SK-N-SH (cell line): Measurements from ENCODE around the gene SLC22A7. TPM values are rescaled to one million over a fixed set of nuclear protein-coding genes. Genes with fewer than 3 reads are reported as not detected.

ENCODE experiments used
- CTCF ChIA-PET: fragments of 300-600, 350-600 bp; formaldehyde crosslinking; extraction: SDS; loops from one replicate; lab custom pipeline; 2021; lab: Yijun Ruan, JAX
- POLR2A ChIA-PET: fragments of 350-600 bp; sonication (Branson Sonifier 250); formaldehyde crosslinking; extraction: SDS; loops from one replicate; lab custom pipeline; 2020; ENCODE audit warnings: antibody characterized with exemption, inconsistent platforms; lab: Yijun Ruan, JAX
- DNase-seq: peaks from one replicate; pipeline ENCODE4 v3.0.0; 2012
- H2AFZ ChIP-seq: fragments of 200-600 bp; sonication (generic); 2 replicates; pipeline ENCODE4 v1.8.1; 2016; ENCODE audit warnings: antibody characterized with exemption, mild to moderate bottlenecking, low read depth
- H3F3A ChIP-seq: fragments of 200-600 bp; sonication (generic); replicated peaks from 2 replicates; pipeline ENCODE3; 2016; ENCODE audit warnings: antibody characterized with exemption, mild to moderate bottlenecking; ENCODE audit not compliant: insufficient read depth
- H3K27ac ChIP-seq, 2 experiments: fragments of 200-500 bp in 1 of 2; fragments of 200-600 bp in 1 of 2; sonication (Bioruptor generic) in 1 of 2; sonication (generic), shearing (Covaris generic) in 1 of 2; 2 replicates each; pipeline versions ENCODE4 v1.5.1 to v1.6.1; 2014 to 2016; ENCODE audit warnings: low read depth in 2 of 2, inconsistent platforms in 1 of 2, low read length in 1 of 2, mild to moderate bottlenecking in 1 of 2, mixed read lengths in 1 of 2
- H3K27me3 ChIP-seq: fragments of 200-600 bp; sonication (generic), shearing (Covaris generic); 2 replicates; pipeline ENCODE4 v1.6.1; 2016; ENCODE audit warnings: mixed run types; ENCODE audit not compliant: insufficient read depth
- H3K36me3 ChIP-seq, 2 experiments: fragments of 200-500 bp in 1 of 2; fragments of 200-600 bp in 1 of 2; sonication (Bioruptor generic) in 1 of 2; sonication (generic) in 1 of 2; replicated peaks in 1 of 2; 2 replicates each; pipeline versions ENCODE3 to v1.5.1; 2014 to 2016; ENCODE audit warnings: low read length in 1 of 2, mild to moderate bottlenecking in 1 of 2; ENCODE audit not compliant: insufficient read depth in 2 of 2, control insufficient read depth in 1 of 2
- H3K4me1 ChIP-seq, 2 experiments: fragments of 200-500 bp in 1 of 2; fragments of 200-600 bp in 1 of 2; sonication (Bioruptor generic) in 1 of 2; sonication (generic), shearing (Covaris generic) in 1 of 2; 2 replicates each; pipeline versions ENCODE4 v1.5.1 to v1.6.1; 2014 to 2016; ENCODE audit warnings: low read depth in 1 of 2, low read length in 1 of 2, mixed run types in 1 of 2; ENCODE audit not compliant: insufficient read depth in 2 of 2, control insufficient read depth in 1 of 2
- H3K4me2 ChIP-seq: fragments of 200-600 bp; sonication (generic), shearing (Covaris generic); 2 replicates; pipeline ENCODE4 v1.6.1; 2017; ENCODE audit warnings: mixed run types
- H3K4me3 ChIP-seq, 2 experiments: fragments of 200-500 bp in 1 of 2; fragments of 200-600 bp in 1 of 2; sonication (Bioruptor generic) in 1 of 2; sonication (generic), shearing (Covaris generic) in 1 of 2; 2 replicates each; pipeline versions ENCODE4 v1.5.1 to v1.8.1; 2014 to 2016; ENCODE audit warnings: low read depth in 2 of 2, inconsistent platforms in 1 of 2, low read length in 1 of 2, mild to moderate bottlenecking in 1 of 2, mixed read lengths in 1 of 2, moderate library complexity in 1 of 2
- H3K79me2 ChIP-seq: fragments of 200-600 bp; sonication (generic); 2 replicates; pipeline ENCODE4 v1.8.1; 2017; ENCODE audit warnings: mild to moderate bottlenecking; ENCODE audit not compliant: insufficient read depth
- H3K9ac ChIP-seq: fragments of 200-600 bp; sonication (generic); 2 replicates; pipeline ENCODE4 v1.6.1; 2017; ENCODE audit warnings: mixed run types
- H3K9me2 ChIP-seq: fragments of 200-600 bp; sonication (generic); 2 replicates; pipeline ENCODE4 v1.6.1; 2017; ENCODE audit warnings: mixed run types
- H3K9me3 ChIP-seq: fragments of 200-600 bp; sonication (generic); 2 replicates; pipeline ENCODE4 v1.6.1; 2017; ENCODE audit warnings: mixed run types, mild to moderate bottlenecking, moderate library complexity
- H4K20me1 ChIP-seq: fragments of 200-600 bp; sonication (generic); 2 replicates; pipeline ENCODE4 v1.6.1; 2017; ENCODE audit warnings: mild to moderate bottlenecking, mixed run types; ENCODE audit not compliant: insufficient read depth
- CHD2 ChIP-seq: fragments of 150-350 bp; IDR thresholded peaks from 2 replicates; pipeline ENCODE4 v1.6.1; 2018; ENCODE audit warnings: low read length; ENCODE audit not compliant: partially characterized antibody
- ELF1 ChIP-seq: IDR thresholded peaks from 2 replicates; pipeline ENCODE4 v1.4.0; 2012
- EP300 ChIP-seq, 2 experiments: IDR thresholded peaks; 2 replicates each; pipeline versions ENCODE4 v1.4.0 to v1.6.1; 2012; ENCODE audit warnings: borderline replicate concordance in 1 of 2, low read depth in 1 of 2, low read length in 1 of 2
- EZH2phosphoT487 ChIP-seq: fragments of 200-600 bp; sonication (generic); IDR thresholded peaks from 2 replicates; pipeline ENCODE4 v1.6.1; 2017; ENCODE audit warnings: low read depth, mixed run types, mild to moderate bottlenecking, antibody characterized with exemption, moderate library complexity, borderline replicate concordance
- FOXM1 ChIP-seq: IDR thresholded peaks from 2 replicates; pipeline ENCODE4 v1.4.0; 2012; ENCODE audit warnings: low read depth, mild to moderate bottlenecking
- GABPA ChIP-seq: IDR thresholded peaks from 2 replicates; pipeline ENCODE4 v1.4.0; 2012; ENCODE audit warnings: low read depth, mild to moderate bottlenecking
- GATA2 ChIP-seq: sonication (generic); formaldehyde crosslinking; IDR thresholded peaks from 2 replicates; pipeline ENCODE4 v1.5.0; 2020; ENCODE audit warnings: mild to moderate bottlenecking, missing genetic modification reagents
- JUND ChIP-seq: IDR thresholded peaks from 2 replicates; pipeline ENCODE4 v1.4.0; 2012
- MEF2A ChIP-seq: IDR thresholded peaks from 2 replicates; pipeline ENCODE4 v1.4.0; 2012; ENCODE audit warnings: low read depth, borderline replicate concordance
- MXI1 ChIP-seq: IDR thresholded peaks from 2 replicates; pipeline ENCODE4 v1.6.1; 2012; ENCODE audit warnings: mild to moderate bottlenecking, low read depth, low read length, improper control_type of control experiment
- RCOR1 ChIP-seq: fragments of 150-350 bp; IDR thresholded peaks from 2 replicates; pipeline ENCODE4 v1.6.1; 2017; ENCODE audit warnings: antibody characterized with exemption, low read length
- RXRA ChIP-seq: IDR thresholded peaks from 2 replicates; pipeline ENCODE4 v1.4.0; 2012; ENCODE audit warnings: low read depth, mild to moderate bottlenecking, borderline replicate concordance
- SIN3A ChIP-seq: IDR thresholded peaks from 2 replicates; pipeline ENCODE4 v1.6.1; 2012; ENCODE audit warnings: low read depth, mild to moderate bottlenecking, low read length, moderate library complexity, borderline replicate concordance
- SMC3 ChIP-seq: IDR thresholded peaks from 2 replicates; pipeline ENCODE4 v1.6.1; 2012; ENCODE audit warnings: low read depth, low read length, improper control_type of control experiment
- TAF1 ChIP-seq: IDR thresholded peaks from 2 replicates; pipeline ENCODE4 v1.6.1; 2012; ENCODE audit warnings: low read depth, mild to moderate bottlenecking, low read length, moderate library complexity, borderline replicate concordance
- YY1 ChIP-seq: IDR thresholded peaks from 2 replicates; pipeline ENCODE4 v1.4.0; 2012; ENCODE audit warnings: low read depth, mild to moderate bottlenecking
- WGBS: methylation state at CpG from one replicate; pipeline ENCODE4 v1.1.6; 2017; ENCODE audit warnings: low lambda C conversion rate; 5-methylcytosine and 5-hydroxymethylcytosine counted together
- polyA plus RNA-seq, 3 experiments: library from polyadenylated mRNA; depleted of rRNA; stranded (reverse); fragments of >200 nt; gene quantifications; 2 replicates each; pipeline ENCODE4 v1.2.3, GENCODE V29; 2012
- TF ChIP-seq, protein P1 (sequence below): fragments of 200-600 bp; sonication (generic); IDR thresholded peaks from 2 replicates; pipeline ENCODE4 v1.6.1; 2017; ENCODE audit warnings: antibody characterized with exemption, mild to moderate bottlenecking, moderate library complexity
- TF ChIP-seq, protein P2 (sequence below): IDR thresholded peaks from 2 replicates; pipeline ENCODE4 v1.6.1; 2012; ENCODE audit warnings: mild to moderate bottlenecking, low read depth, low read length, moderate library complexity
- TF ChIP-seq, protein P3 (sequence below): IDR thresholded peaks from 2 replicates; pipeline ENCODE4 v1.4.0; 2012; ENCODE audit warnings: low read depth, borderline replicate concordance

The SLC22A7 gene
- polyA plus RNA-seq, 1 of the 3 experiments (the other 2 are of a cell fraction) = not detected

DNA sequence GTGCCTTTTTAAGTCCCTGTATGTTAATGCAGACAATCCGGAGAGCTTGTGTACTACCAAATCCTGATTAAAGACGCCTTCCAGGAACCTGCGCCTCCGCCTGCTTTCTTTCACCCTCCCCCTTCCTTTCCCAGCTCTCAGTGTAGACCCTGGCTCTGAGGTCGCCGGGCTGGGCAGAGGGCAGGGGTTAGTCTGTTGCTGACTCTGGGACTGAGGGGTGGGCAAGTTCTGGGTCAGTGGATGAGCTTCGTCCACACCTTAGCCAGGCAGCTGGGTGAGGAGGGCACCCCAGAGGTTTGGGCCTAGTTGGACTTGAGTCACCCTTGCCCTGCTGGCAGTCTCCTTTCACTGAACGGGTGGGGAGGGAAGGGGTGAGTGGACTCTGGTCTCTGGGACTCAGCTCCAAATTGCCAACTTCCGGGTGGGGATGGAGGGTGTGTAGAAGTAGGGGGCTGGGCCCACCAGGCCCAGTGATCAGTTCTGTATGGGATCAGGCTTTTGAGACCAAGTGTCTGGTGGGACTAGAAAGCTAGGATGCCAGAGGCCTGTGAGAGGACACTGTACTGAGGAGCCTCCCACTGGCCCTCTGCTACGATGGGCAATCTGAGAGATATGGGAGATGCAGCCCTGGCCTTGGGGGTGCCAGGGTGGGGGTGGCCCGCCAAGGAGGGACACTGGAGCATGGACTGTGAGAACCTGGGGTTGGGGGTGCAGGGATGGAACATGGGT lies 21.3 kb upstream of the SLC22A7 start:
- no peak for DNase-seq
- Histone ChIP-seq H3K4me3 (no peak overlapping the region), H3K27ac (no peak overlapping the region), H2AFZ (no peak overlapping the region), H4K20me1 (no peaks in the 10 kb centered on the region), H3K4me1 (peaks cover 0 to 3% of the 10 kb centered on the region in 2 experiments; a peak in 1 of 4 replicates), H3K9ac (no peak overlapping the region), H3K27me3 (no peaks in the 10 kb centered on the region), H3K9me3 (no peaks in the 10 kb centered on the region), H3K9me2 (no peaks in the 10 kb centered on the region), H3F3A (no peaks in the 10 kb centered on the region), H3K36me3 (no peaks in the 10 kb centered on the region), H3K4me2 (no peak overlapping the region), H3K79me2 (no peaks in the 10 kb centered on the region)
- TF ChIP-seq RXRA (no peak), EZH2phosphoT487 (no peak), CHD2 (no peak), SIN3A (no peak), TAF1 (no peak), ELF1 (no peak), RCOR1 (no peak), MXI1 (no peak), YY1 (no peak), EP300 (IDR thresholded peaks at IDR 0.05; ENCODE audit: borderline replicate concordance in 1 of 2, low read depth in 1 of 2, low read length in 1 of 2) (no peak), GABPA (no peak), SMC3 (no peak), MEF2A (no peak), GATA2 (CRISPR knock-in tag) (no peak), JUND (no peak), FOXM1 (no peak)
- TF ChIP-seq, protein P1, sequence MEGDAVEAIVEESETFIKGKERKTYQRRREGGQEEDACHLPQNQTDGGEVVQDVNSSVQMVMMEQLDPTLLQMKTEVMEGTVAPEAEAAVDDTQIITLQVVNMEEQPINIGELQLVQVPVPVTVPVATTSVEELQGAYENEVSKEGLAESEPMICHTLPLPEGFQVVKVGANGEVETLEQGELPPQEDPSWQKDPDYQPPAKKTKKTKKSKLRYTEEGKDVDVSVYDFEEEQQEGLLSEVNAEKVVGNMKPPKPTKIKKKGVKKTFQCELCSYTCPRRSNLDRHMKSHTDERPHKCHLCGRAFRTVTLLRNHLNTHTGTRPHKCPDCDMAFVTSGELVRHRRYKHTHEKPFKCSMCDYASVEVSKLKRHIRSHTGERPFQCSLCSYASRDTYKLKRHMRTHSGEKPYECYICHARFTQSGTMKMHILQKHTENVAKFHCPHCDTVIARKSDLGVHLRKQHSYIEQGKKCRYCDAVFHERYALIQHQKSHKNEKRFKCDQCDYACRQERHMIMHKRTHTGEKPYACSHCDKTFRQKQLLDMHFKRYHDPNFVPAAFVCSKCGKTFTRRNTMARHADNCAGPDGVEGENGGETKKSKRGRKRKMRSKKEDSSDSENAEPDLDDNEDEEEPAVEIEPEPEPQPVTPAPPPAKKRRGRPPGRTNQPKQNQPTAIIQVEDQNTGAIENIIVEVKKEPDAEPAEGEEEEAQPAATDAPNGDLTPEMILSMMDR = no peak
- TF ChIP-seq, protein P2, sequence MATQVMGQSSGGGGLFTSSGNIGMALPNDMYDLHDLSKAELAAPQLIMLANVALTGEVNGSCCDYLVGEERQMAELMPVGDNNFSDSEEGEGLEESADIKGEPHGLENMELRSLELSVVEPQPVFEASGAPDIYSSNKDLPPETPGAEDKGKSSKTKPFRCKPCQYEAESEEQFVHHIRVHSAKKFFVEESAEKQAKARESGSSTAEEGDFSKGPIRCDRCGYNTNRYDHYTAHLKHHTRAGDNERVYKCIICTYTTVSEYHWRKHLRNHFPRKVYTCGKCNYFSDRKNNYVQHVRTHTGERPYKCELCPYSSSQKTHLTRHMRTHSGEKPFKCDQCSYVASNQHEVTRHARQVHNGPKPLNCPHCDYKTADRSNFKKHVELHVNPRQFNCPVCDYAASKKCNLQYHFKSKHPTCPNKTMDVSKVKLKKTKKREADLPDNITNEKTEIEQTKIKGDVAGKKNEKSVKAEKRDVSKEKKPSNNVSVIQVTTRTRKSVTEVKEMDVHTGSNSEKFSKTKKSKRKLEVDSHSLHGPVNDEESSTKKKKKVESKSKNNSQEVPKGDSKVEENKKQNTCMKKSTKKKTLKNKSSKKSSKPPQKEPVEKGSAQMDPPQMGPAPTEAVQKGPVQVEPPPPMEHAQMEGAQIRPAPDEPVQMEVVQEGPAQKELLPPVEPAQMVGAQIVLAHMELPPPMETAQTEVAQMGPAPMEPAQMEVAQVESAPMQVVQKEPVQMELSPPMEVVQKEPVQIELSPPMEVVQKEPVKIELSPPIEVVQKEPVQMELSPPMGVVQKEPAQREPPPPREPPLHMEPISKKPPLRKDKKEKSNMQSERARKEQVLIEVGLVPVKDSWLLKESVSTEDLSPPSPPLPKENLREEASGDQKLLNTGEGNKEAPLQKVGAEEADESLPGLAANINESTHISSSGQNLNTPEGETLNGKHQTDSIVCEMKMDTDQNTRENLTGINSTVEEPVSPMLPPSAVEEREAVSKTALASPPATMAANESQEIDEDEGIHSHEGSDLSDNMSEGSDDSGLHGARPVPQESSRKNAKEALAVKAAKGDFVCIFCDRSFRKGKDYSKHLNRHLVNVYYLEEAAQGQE = no peak
- TF ChIP-seq, protein P3, sequence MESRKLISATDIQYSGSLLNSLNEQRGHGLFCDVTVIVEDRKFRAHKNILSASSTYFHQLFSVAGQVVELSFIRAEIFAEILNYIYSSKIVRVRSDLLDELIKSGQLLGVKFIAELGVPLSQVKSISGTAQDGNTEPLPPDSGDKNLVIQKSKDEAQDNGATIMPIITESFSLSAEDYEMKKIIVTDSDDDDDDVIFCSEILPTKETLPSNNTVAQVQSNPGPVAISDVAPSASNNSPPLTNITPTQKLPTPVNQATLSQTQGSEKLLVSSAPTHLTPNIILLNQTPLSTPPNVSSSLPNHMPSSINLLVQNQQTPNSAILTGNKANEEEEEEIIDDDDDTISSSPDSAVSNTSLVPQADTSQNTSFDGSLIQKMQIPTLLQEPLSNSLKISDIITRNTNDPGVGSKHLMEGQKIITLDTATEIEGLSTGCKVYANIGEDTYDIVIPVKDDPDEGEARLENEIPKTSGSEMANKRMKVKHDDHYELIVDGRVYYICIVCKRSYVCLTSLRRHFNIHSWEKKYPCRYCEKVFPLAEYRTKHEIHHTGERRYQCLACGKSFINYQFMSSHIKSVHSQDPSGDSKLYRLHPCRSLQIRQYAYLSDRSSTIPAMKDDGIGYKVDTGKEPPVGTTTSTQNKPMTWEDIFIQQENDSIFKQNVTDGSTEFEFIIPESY = no peak
- WGBS = 92% methylated on average over 11 of the region's 11 CpGs
- CTCF ChIA-PET = interaction anchor here (1.3 to 1.5 kb wide), 3 partner anchors 13 to 230 kb away, joined by 3 to 6 read pairs (median 3); partner anchors contain the start of gene DNPH1
- POLR2A ChIA-PET = no interaction called here
